Neural crest cell (in vitro differentiated cells): ENCODE data around the gene CSMD2. TPM values are rescaled to one million over a fixed set of nuclear protein-coding genes. Genes with fewer than 3 reads are reported as not detected.

Experiments used
- DNase-seq: peaks from one replicate; pipeline ENCODE4 v3.0.0; 2021; ENCODE audit warnings: low read depth, mixed read lengths, low spot score
- H3K27ac Mint-ChIP-seq: one replicate; pipeline ENCODE4 v1.8.0; 2021; ENCODE audit warnings: mild to moderate bottlenecking, mixed read lengths; ENCODE audit not compliant: unreplicated experiment
- H3K27me3 Mint-ChIP-seq: 2 replicates; pipeline ENCODE4 v1.8.0; 2021; ENCODE audit warnings: low read depth, mild to moderate bottlenecking, mixed read lengths
- H3K36me3 Mint-ChIP-seq: 2 replicates; pipeline ENCODE4 v1.8.0; 2021; ENCODE audit warnings: low read depth, mild to moderate bottlenecking, mixed read lengths
- H3K4me1 Mint-ChIP-seq: 2 replicates; pipeline ENCODE4 v1.8.0; 2021; ENCODE audit warnings: mixed read lengths
- H3K4me3 Mint-ChIP-seq: one replicate; pipeline ENCODE4 v1.8.0; 2021; ENCODE audit warnings: mild to moderate bottlenecking, mixed read lengths
- H3K9me3 Mint-ChIP-seq: 2 replicates; pipeline ENCODE4 v1.8.0; 2021; ENCODE audit warnings: mixed read lengths
- CTCF ChIP-seq: fragments of 200-600 bp; sonication (generic); conservative IDR thresholded peaks from 2 replicates; pipeline ENCODE4 v1.5.0; 2021; ENCODE audit warnings: antibody characterized with exemption, mild to moderate bottlenecking
- total RNA-seq: library from RNA; stranded (reverse); gene quantifications from 2 replicates; pipeline ENCODE4 v1.2.1, GENCODE V29; 2021

The CSMD2 gene
- total RNA-seq, 1 donor from 2014 or later: 0.40 TPM

GRCh38 chr1:34037109-34037508, 127.9 kb downstream of the CSMD2 start:
- Mint-ChIP-seq H3K27ac (no peak overlapping the region), H3K4me1 (no peaks in the 10 kb centered on the region), H3K9me3 (no peaks in the 10 kb centered on the region), H3K27me3 (no peaks in the 10 kb centered on the region), H3K36me3 (no peaks in the 10 kb centered on the region), H3K4me3 (no peak overlapping the region)
- no peak for DNase-seq
- TF ChIP-seq CTCF: no peak

GRCh38 chr1:34034036-34034435, 131.0 kb downstream of the CSMD2 start:
- no peak for TF ChIP-seq CTCF
- H3K27ac Mint-ChIP-seq: no peak overlapping the region

GRCh38 chr1:34029954-34030353, 135.1 kb downstream of the CSMD2 start:
- no peak for DNase-seq
- H3K27ac Mint-ChIP-seq: no peak overlapping the region
- H3K36me3 Mint-ChIP-seq: no peaks in the 10 kb centered on the region
- no peaks in the 10 kb centered on the region for H3K4me1 Mint-ChIP-seq
- no peak for TF ChIP-seq CTCF
- H3K4me3 Mint-ChIP-seq: no peak overlapping the region
- no peaks in the 10 kb centered on the region for H3K27me3 Mint-ChIP-seq
- H3K9me3 Mint-ChIP-seq: no peaks in the 10 kb centered on the region

More at GRCh38 chr1:34034036-34034435, 131.0 kb downstream of the CSMD2 start:
- Mint-ChIP-seq H3K4me1 (no peaks in the 10 kb centered on the region), H3K36me3 (no peaks in the 10 kb centered on the region), H3K27me3 (no peaks in the 10 kb centered on the region), H3K9me3 (no peaks in the 10 kb centered on the region), H3K4me3 (no peak overlapping the region)
- DNase-seq: no peak

- Mint-ChIP-seq H3K27ac (no peak overlapping the region), H3K4me1 (no peaks in the 10 kb centered on the region), H3K36me3 (no peaks in the 10 kb centered on the region), H3K9me3 (no peaks in the 10 kb centered on the region), H3K4me3 (no peak overlapping the region), H3K27me3 (peaks cover under 1% of the 10 kb centered on the region)
- DNase-seq: no peak
- TF ChIP-seq CTCF: no peak
Measured at GRCh38 chr1:34029515-34029914, 135.5 kb downstream of the CSMD2 start.

- H3K27ac Mint-ChIP-seq: no peak overlapping the region
- peaks cover 6% of the 10 kb centered on the region for H3K27me3 Mint-ChIP-seq
- DNase-seq: no peak
- no peaks in the 10 kb centered on the region for H3K36me3 Mint-ChIP-seq
- H3K4me1 Mint-ChIP-seq: no peaks in the 10 kb centered on the region
- H3K4me3 Mint-ChIP-seq: no peak overlapping the region
- no peaks in the 10 kb centered on the region for H3K9me3 Mint-ChIP-seq
- TF ChIP-seq CTCF: no peak
Measured at GRCh38 chr1:34028381-34029055, 136.5 kb downstream of the CSMD2 start.
